ENCODE results near the gene MAP4.

DNA sequence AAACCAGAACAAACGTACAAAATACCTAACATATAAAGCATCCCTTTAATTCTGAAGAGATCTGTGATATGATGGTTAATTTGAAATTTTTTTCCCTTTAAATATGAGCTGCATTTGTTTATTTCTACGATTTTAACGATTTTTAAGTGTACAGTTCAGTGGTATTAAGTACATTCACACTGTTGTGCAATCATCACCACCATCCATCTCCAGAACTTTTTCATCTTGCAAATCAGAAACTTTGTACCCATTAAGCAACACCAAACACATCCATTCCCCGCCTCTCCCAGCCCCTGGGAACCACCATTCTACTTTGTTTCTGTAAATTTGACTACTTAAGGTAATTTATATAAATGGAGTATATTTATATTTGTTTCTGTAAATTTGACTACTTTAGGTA lies 51.5 kb downstream of the MAP4 start:
- TF ChIP-seq, protein P1, sequence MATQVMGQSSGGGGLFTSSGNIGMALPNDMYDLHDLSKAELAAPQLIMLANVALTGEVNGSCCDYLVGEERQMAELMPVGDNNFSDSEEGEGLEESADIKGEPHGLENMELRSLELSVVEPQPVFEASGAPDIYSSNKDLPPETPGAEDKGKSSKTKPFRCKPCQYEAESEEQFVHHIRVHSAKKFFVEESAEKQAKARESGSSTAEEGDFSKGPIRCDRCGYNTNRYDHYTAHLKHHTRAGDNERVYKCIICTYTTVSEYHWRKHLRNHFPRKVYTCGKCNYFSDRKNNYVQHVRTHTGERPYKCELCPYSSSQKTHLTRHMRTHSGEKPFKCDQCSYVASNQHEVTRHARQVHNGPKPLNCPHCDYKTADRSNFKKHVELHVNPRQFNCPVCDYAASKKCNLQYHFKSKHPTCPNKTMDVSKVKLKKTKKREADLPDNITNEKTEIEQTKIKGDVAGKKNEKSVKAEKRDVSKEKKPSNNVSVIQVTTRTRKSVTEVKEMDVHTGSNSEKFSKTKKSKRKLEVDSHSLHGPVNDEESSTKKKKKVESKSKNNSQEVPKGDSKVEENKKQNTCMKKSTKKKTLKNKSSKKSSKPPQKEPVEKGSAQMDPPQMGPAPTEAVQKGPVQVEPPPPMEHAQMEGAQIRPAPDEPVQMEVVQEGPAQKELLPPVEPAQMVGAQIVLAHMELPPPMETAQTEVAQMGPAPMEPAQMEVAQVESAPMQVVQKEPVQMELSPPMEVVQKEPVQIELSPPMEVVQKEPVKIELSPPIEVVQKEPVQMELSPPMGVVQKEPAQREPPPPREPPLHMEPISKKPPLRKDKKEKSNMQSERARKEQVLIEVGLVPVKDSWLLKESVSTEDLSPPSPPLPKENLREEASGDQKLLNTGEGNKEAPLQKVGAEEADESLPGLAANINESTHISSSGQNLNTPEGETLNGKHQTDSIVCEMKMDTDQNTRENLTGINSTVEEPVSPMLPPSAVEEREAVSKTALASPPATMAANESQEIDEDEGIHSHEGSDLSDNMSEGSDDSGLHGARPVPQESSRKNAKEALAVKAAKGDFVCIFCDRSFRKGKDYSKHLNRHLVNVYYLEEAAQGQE (IDR thresholded peaks at IDR 0.05) = no peak
- TF ChIP-seq CTCF (IDR thresholded peaks at IDR 0.05) (no peak), JUNB (IDR thresholded peaks at IDR 0.05) (no peak)
- TF ChIP-seq, protein P2, sequence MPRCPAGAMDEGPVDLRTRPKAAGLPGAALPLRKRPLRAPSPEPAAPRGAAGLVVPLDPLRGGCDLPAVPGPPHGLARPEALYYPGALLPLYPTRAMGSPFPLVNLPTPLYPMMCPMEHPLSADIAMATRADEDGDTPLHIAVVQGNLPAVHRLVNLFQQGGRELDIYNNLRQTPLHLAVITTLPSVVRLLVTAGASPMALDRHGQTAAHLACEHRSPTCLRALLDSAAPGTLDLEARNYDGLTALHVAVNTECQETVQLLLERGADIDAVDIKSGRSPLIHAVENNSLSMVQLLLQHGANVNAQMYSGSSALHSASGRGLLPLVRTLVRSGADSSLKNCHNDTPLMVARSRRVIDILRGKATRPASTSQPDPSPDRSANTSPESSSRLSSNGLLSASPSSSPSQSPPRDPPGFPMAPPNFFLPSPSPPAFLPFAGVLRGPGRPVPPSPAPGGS (IDR thresholded peaks at IDR 0.05) = no peak

All from A549 (cell line).